H1 (cell line): ENCODE data around the gene IL3. TPM values are rescaled to one million over a fixed set of nuclear protein-coding genes. Genes with fewer than 3 reads are reported as not detected.

Experiments
- CTCF ChIA-PET: fragments of 300-600 bp; sonication (Branson Sonifier 250); formaldehyde crosslinking; loops from one replicate; lab custom pipeline; 2021; ENCODE audit not compliant: partially characterized antibody; lab: Charles Lee
- POLR2A ChIA-PET: fragments of 300-600 bp; sonication (Branson Sonifier 250); formaldehyde crosslinking; loops from one replicate; lab custom pipeline; 2021; ENCODE audit warnings: inconsistent platforms; ENCODE audit not compliant: partially characterized antibody; lab: Charles Lee
- DNase-seq, 2 experiments: peaks; one replicate each; pipeline versions ENCODE4 v3.0.0 to v3.0.0-alpha.2; 2010 to 2022; ENCODE audit warnings: low spot score in 2 of 2, low read depth in 1 of 2, mixed read lengths in 1 of 2
- FAIRE-seq: peaks from 2 replicates; lab custom pipeline; 2011; peaks lifted over from hg19 to GRCh38; lab: Jason Lieb, UNC
- H2AFZ ChIP-seq: 2 replicates; pipeline ENCODE4 v1.8.1; 2012; ENCODE audit warnings: low read length, inconsistent platforms
- H2AK5ac ChIP-seq: 2 replicates; pipeline ENCODE4 v1.6.1; 2013; ENCODE audit warnings: low read depth, low read length
- H2BK120ac ChIP-seq: replicated peaks from 2 replicates; pipeline ENCODE3; 2013; ENCODE audit warnings: low read depth, low read length, inconsistent platforms
- H2BK12ac ChIP-seq: 2 replicates; pipeline ENCODE4 v1.6.1; 2013; ENCODE audit warnings: low read depth, low read length
- H2BK15ac ChIP-seq: 2 replicates; pipeline ENCODE4 v1.6.1; 2013; ENCODE audit warnings: low read length
- H2BK20ac ChIP-seq: 2 replicates; pipeline ENCODE4 v1.6.1; 2013; ENCODE audit warnings: low read length
- H2BK5ac ChIP-seq: 2 replicates; pipeline ENCODE4 v1.6.1; 2013; ENCODE audit warnings: low read depth, low read length
- H3K14ac ChIP-seq: 2 replicates; pipeline ENCODE4 v1.6.1; 2013; ENCODE audit warnings: inconsistent platforms; ENCODE audit not compliant: insufficient read length
- H3K18ac ChIP-seq: 2 replicates; pipeline ENCODE4 v1.6.1; 2013; ENCODE audit warnings: low read length; ENCODE audit errors: extremely low read depth
- H3K23ac ChIP-seq: 2 replicates; pipeline ENCODE4 v1.6.1; 2013; ENCODE audit warnings: inconsistent platforms; ENCODE audit not compliant: insufficient read length
- H3K23me2 ChIP-seq: 2 replicates; pipeline ENCODE4 v1.6.1; 2013; ENCODE audit warnings: low read depth, low read length
- H3K27ac ChIP-seq: 2 replicates; pipeline ENCODE4 v1.6.1; 2011; ENCODE audit warnings: low read depth, low read length, inconsistent platforms
- H3K27me3 ChIP-seq, 4 experiments: replicated peaks in 1 of 4; 1 replicate in 1 of 4; 2 replicates in 3 of 4; pipeline versions ENCODE4 v1.6.1 to v1.8.1; 2011 to 2013; ENCODE audit warnings: low read length in 3 of 4, mild to moderate bottlenecking in 3 of 4, inconsistent platforms in 2 of 4, mixed read lengths in 2 of 4, moderate library complexity in 1 of 4; ENCODE audit not compliant: control insufficient read depth in 3 of 4, insufficient read depth in 3 of 4; ENCODE audit errors: extremely low read depth in 1 of 4
- H3K36me3 ChIP-seq, 4 experiments: 2 replicates each; pipeline versions ENCODE4 v1.6.1 to v1.8.1; 2011 to 2013; ENCODE audit warnings: mild to moderate bottlenecking in 4 of 4, low read length in 3 of 4, moderate library complexity in 2 of 4, control low read depth in 1 of 4, inconsistent platforms in 1 of 4; ENCODE audit not compliant: insufficient read depth in 4 of 4, control insufficient read depth in 2 of 4
- H3K4ac ChIP-seq: replicated peaks from 2 replicates; pipeline ENCODE3; 2013; ENCODE audit warnings: low read length, low read depth, mixed read lengths, inconsistent platforms; ENCODE audit not compliant: insufficient read length
- H3K4me1 ChIP-seq, 4 experiments: replicated peaks in 1 of 4; 1 replicate in 1 of 4; 2 replicates in 3 of 4; pipeline versions ENCODE4 v1.6.1 to v1.8.1; 2011 to 2013; ENCODE audit warnings: low read length in 3 of 4, inconsistent platforms in 2 of 4, mixed read lengths in 1 of 4; ENCODE audit not compliant: insufficient read depth in 4 of 4, control insufficient read depth in 3 of 4
- H3K4me2 ChIP-seq, 2 experiments: 2 replicates each; pipeline versions ENCODE4 v1.6.1 to v1.8.1; 2011 to 2013; ENCODE audit warnings: low read depth in 2 of 2, low read length in 2 of 2, control low read depth in 1 of 2, inconsistent platforms in 1 of 2, mild to moderate bottlenecking in 1 of 2; ENCODE audit not compliant: insufficient read depth in 1 of 2
- H3K4me3 ChIP-seq, 4 experiments: fragments of 200-600, 300-600 bp in 1 of 4; sonication (generic), shearing (Covaris generic), sonication (Bioruptor Twin) in 1 of 4; 2 replicates each; pipeline versions ENCODE4 v1.5.1 to v1.8.1; 2011 to 2016; ENCODE audit warnings: low read length in 4 of 4, low read depth in 3 of 4, control low read depth in 2 of 4, inconsistent platforms in 2 of 4, mild to moderate bottlenecking in 2 of 4, mixed read lengths in 1 of 4, moderate library complexity in 1 of 4; ENCODE audit not compliant: insufficient read depth in 2 of 4; ENCODE audit errors: extremely low read depth in 1 of 4
- H3K56ac ChIP-seq: replicated peaks from 2 replicates; pipeline ENCODE3; 2013; ENCODE audit warnings: low read depth, mild to moderate bottlenecking, mixed read lengths, low read length, inconsistent platforms; ENCODE audit not compliant: insufficient read length
- H3K79me1 ChIP-seq: 2 replicates; pipeline ENCODE4 v1.6.1; 2013; ENCODE audit warnings: low read depth, low read length, control low read depth
- H3K79me2 ChIP-seq, 2 experiments: 2 replicates each; pipeline versions ENCODE4 v1.6.1 to v1.8.1; 2012 to 2013; ENCODE audit warnings: low read length in 2 of 2, mild to moderate bottlenecking in 2 of 2, inconsistent platforms in 1 of 2; ENCODE audit not compliant: insufficient read depth in 2 of 2, control insufficient read depth in 1 of 2
- H3K9ac ChIP-seq, 4 experiments: replicated peaks in 1 of 4; 1 replicate in 1 of 4; 2 replicates in 3 of 4; pipeline versions ENCODE4 v1.6.1 to v1.8.1; 2011 to 2013; ENCODE audit warnings: low read depth in 3 of 4, low read length in 3 of 4, control low read depth in 2 of 4, mild to moderate bottlenecking in 2 of 4, moderate library complexity in 2 of 4, inconsistent platforms in 1 of 4; ENCODE audit errors: extremely low read depth in 1 of 4
- H3K9me3 ChIP-seq, 2 experiments: 2 replicates each; pipeline versions ENCODE4 v1.6.1 to v1.8.1; 2012 to 2013; ENCODE audit warnings: mild to moderate bottlenecking in 2 of 2, moderate library complexity in 2 of 2, control low read depth in 1 of 2, inconsistent platforms in 1 of 2, low read depth in 1 of 2, low read length in 1 of 2, mixed read lengths in 1 of 2; ENCODE audit not compliant: insufficient read depth in 2 of 2
- H4K20me1 ChIP-seq, 2 experiments: replicated peaks in 1 of 2; 2 replicates each; pipeline versions ENCODE3 to v1.8.1; 2011 to 2013; ENCODE audit warnings: inconsistent platforms in 2 of 2, low read length in 2 of 2, mild to moderate bottlenecking in 1 of 2; ENCODE audit not compliant: insufficient read depth in 2 of 2, control insufficient read depth in 1 of 2
- H4K5ac ChIP-seq: 2 replicates; pipeline ENCODE4 v1.6.1; 2013; ENCODE audit warnings: low read length, low read depth, mixed read lengths, inconsistent platforms; ENCODE audit not compliant: insufficient read length
- H4K8ac ChIP-seq: 2 replicates; pipeline ENCODE4 v1.8.0; 2013; ENCODE audit warnings: mild to moderate bottlenecking, moderate library complexity, low read length, inconsistent platforms; ENCODE audit not compliant: insufficient read depth; ENCODE audit errors: extremely low read depth
- H4K91ac ChIP-seq: replicated peaks from 2 replicates; pipeline ENCODE3; 2013; ENCODE audit warnings: low read length, mixed read lengths, inconsistent platforms; ENCODE audit not compliant: insufficient read length
- ASH2L ChIP-seq: fragments of 200-600, 300-600 bp; sonication (generic); IDR thresholded peaks from one replicate; pipeline ENCODE4 v1.7.1; 2017; ENCODE audit warnings: low read length
- ATF3 ChIP-seq: IDR thresholded peaks from 2 replicates; pipeline ENCODE4 v1.6.1; 2011; ENCODE audit warnings: low read depth, mild to moderate bottlenecking, low read length; ENCODE audit not compliant: insufficient read depth
- BCL11A ChIP-seq, 2 experiments: IDR thresholded peaks; one replicate each; pipeline ENCODE4 v1.6.1; 2011; ENCODE audit warnings: low read depth in 2 of 2, low read length in 2 of 2, mild to moderate bottlenecking in 2 of 2
- CHD2 ChIP-seq: IDR thresholded peaks from 2 replicates; pipeline ENCODE4 v1.6.1; 2012; ENCODE audit warnings: low read length, improper control_type of control experiment
- EGR1 ChIP-seq: IDR thresholded peaks from 2 replicates; pipeline ENCODE4 v1.6.1; 2011; ENCODE audit warnings: low read depth, low read length, borderline replicate concordance
- MAFK ChIP-seq: IDR thresholded peaks from 2 replicates; pipeline ENCODE4 v1.6.1; 2012; ENCODE audit warnings: low read depth, mild to moderate bottlenecking, improper control_type of control experiment, low read length
- POLR2AphosphoS5 ChIP-seq: IDR thresholded peaks from 2 replicates; pipeline ENCODE4 v1.6.1; 2011; ENCODE audit warnings: low read depth, low read length
- RBBP5 ChIP-seq: IDR thresholded peaks from 2 replicates; pipeline ENCODE4 v1.7.1; 2012; ENCODE audit warnings: low read depth, mild to moderate bottlenecking, inconsistent platforms, low read length, moderate library complexity, borderline replicate concordance
- TAF1 ChIP-seq: IDR thresholded peaks from 2 replicates; pipeline ENCODE4 v1.6.1; 2011; ENCODE audit warnings: mild to moderate bottlenecking, low read depth, low read length
- WGBS, 2 experiments: shearing (Covaris generic) in 1 of 2; methylation state at CpG; one replicate each; pipeline versions ENCODE4 v1.1.6 to v1.1.7; 2013 to 2015; ENCODE audit warnings: low lambda C conversion rate in 2 of 2, mixed read lengths in 2 of 2, inconsistent platforms in 1 of 2, low coverage in 1 of 2, missing lambda C conversion rate in 1 of 2; ENCODE audit not compliant: insufficient replicate concordance in 2 of 2, insufficient coverage in 1 of 2, insufficient read length in 1 of 2; ENCODE audit errors: extremely low coverage in 1 of 2, missing lambda C conversion rate in 1 of 2; 5-methylcytosine and 5-hydroxymethylcytosine counted together
- polyA plus RNA-seq, 7 experiments: library from polyadenylated mRNA; depleted of rRNA in 3 of 7; stranded (reverse) in 5 of 7; unstranded in 2 of 7; fragments of >200 nt in 5 of 7; fragments of 200-250 nt in 2 of 7; gene quantifications; 1 replicate in 5 of 7; 2 replicates in 1 of 7; 4 replicates in 1 of 7; pipeline versions ENCODE4 v1.2.1 to v1.2.3, GENCODE V29; 2011 to 2013; ENCODE audit warnings: missing spikeins in 2 of 7, mixed read lengths in 2 of 7
- total RNA-seq: library from RNA; stranded (reverse); fragmentation: NEBNext Ultra II Directional; extraction: Animal tissue kit (Norgen Biotek cat#: 25700); gene quantifications from 2 replicates; pipeline ENCODE4 v1.2.1, GENCODE V29; 2021
- TF ChIP-seq, protein P1 (sequence below): IDR thresholded peaks from 2 replicates; pipeline ENCODE4 v1.6.1; 2012; ENCODE audit warnings: inconsistent platforms

The IL3 gene
- total and polyA plus RNA-seq, 2 of the 8 experiments (the other 6 are each of a cell fraction or from before 2014, with no cell fraction given): not detected

DNA sequence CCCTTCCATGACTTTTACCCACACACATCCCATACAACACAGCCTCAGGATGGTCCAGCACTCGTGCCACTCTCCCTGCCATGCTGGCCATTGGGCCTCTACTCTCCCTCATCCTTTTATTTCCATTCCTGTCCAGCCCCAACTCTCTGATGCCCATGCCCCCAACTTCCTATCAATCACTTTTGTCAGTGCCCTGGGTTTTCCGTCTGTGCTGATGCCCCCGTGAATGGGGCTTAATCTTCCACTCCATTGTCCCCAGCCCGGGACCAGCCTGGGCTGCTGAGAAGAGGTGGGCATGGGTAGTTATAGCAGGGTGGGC lies 36.4 kb upstream of the IL3 start:
- Histone ChIP-seq H4K91ac (no peak overlapping the region), H3K23me2 (no peaks in the 10 kb centered on the region; the same call in 1 of the 2 replicates), H4K20me1 (no peaks in the 10 kb centered on the region), H2BK12ac (no peak overlapping the region), H3K9ac (no peak overlapping the region), H3K4ac (no peak overlapping the region), H3K36me3 (no peaks in the 10 kb centered on the region), H2BK120ac (no peak overlapping the region), H4K5ac (no peak overlapping the region), H3K79me2 (no peaks in the 10 kb centered on the region), H2BK5ac (no peak overlapping the region), H3K4me3 (no peak overlapping the region), H3K23ac (no peak overlapping the region), H3K27me3 (no peaks in the 10 kb centered on the region), H2BK20ac (no peak overlapping the region), H4K8ac (no peak overlapping the region), H3K4me2 (no peak overlapping the region), H3K27ac (no peak overlapping the region), H3K14ac (no peak overlapping the region), H3K18ac (no peak overlapping the region), H3K56ac (no peak overlapping the region), H2AFZ (no peak overlapping the region), H3K79me1 (no peaks in the 10 kb centered on the region), H2BK15ac (no peak overlapping the region), H3K9me3 (no peaks in the 10 kb centered on the region), H3K4me1 (no peaks in the 10 kb centered on the region), H2AK5ac (no peak overlapping the region)
- POLR2A ChIA-PET: no interaction called here
- WGBS, 2 experiments: 86% methylated on average over 4 of the region's 4 CpGs; no CpG with 5 or more reads in 1 of the 2 experiments
- TF ChIP-seq TAF1: no peak
- no peak for TF ChIP-seq POLR2AphosphoS5
- TF ChIP-seq CHD2: no peak
- TF ChIP-seq, protein P1, sequence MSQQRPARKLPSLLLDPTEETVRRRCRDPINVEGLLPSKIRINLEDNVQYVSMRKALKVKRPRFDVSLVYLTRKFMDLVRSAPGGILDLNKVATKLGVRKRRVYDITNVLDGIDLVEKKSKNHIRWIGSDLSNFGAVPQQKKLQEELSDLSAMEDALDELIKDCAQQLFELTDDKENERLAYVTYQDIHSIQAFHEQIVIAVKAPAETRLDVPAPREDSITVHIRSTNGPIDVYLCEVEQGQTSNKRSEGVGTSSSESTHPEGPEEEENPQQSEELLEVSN: no peak
- no peak for TF ChIP-seq RBBP5
- no peak for TF ChIP-seq ASH2L
- no peak for TF ChIP-seq ATF3
- no peak for TF ChIP-seq EGR1
- no peak for TF ChIP-seq MAFK
- TF ChIP-seq BCL11A (IDR thresholded peaks at IDR 0.05; ENCODE audit: low read depth in 2 of 2, low read length in 2 of 2): no peak
- CTCF ChIA-PET: interaction anchor here (2.6 kb wide), 1 partner anchor 39 kb away, joined by 8 read pairs; no protein-coding TSS in a partner anchor
- FAIRE-seq (no peak), DNase-seq (no peak)
